K562 (cell line): ENCODE data around the gene RDH16. TPM values are rescaled to one million over a fixed set of nuclear protein-coding genes. Genes with fewer than 3 reads are reported as not detected.

ENCODE experiments used
- ARHGAP35 ChIP-seq: fragments of 450-650 bp; IDR thresholded peaks from 2 replicates; pipeline ENCODE4 v1.6.1; 2018; ENCODE audit not compliant: partially characterized antibody
- ARID1B ChIP-seq: fragments of 450-650 bp; IDR thresholded peaks from 2 replicates; pipeline ENCODE4 v1.6.1; 2016; ENCODE audit warnings: antibody characterized with exemption, mild to moderate bottlenecking, inconsistent platforms
- DIDO1 ChIP-seq: fragments of 450-650 bp; IDR thresholded peaks from 2 replicates; pipeline ENCODE4 v1.6.1; 2016; ENCODE audit warnings: low read depth, missing biosample characterization, missing genetic modification characterization
- KHSRP ChIP-seq: fragments of 450-650 bp; IDR thresholded peaks from 2 replicates; pipeline ENCODE4 v1.6.1; 2017
- MLX ChIP-seq, 2 experiments: fragments of 450-650 bp in 1 of 2; sonication (generic) in 1 of 2; formaldehyde crosslinking; conservative IDR thresholded peaks; 2 replicates each; pipeline versions ENCODE4 v1.4.0 to v1.8.1; 2020 to 2022; ENCODE audit warnings: mild to moderate bottlenecking in 1 of 2, missing genetic modification reagents in 1 of 2
- NUFIP1 ChIP-seq: fragments of 450-650 bp; IDR thresholded peaks from 2 replicates; pipeline ENCODE4 v1.6.1; 2018; ENCODE audit not compliant: partially characterized antibody
- PCBP1 ChIP-seq: fragments of 200-400 bp; formaldehyde crosslinking; IDR thresholded peaks from 2 replicates; pipeline ENCODE4 v1.6.1; 2018; ENCODE audit warnings: mild to moderate bottlenecking, low read depth, low read length; ENCODE audit not compliant: poor library complexity, severe bottlenecking
- RBFOX2 ChIP-seq: fragments of 200-400 bp; formaldehyde crosslinking; IDR thresholded peaks from 2 replicates; pipeline ENCODE4 v1.6.1; 2017; ENCODE audit warnings: low read depth, mild to moderate bottlenecking, low read length, moderate library complexity
- ZC3H11A ChIP-seq: IDR thresholded peaks from 2 replicates; pipeline ENCODE4 v1.6.1; 2012; ENCODE audit warnings: low read depth, low read length, improper control_type of control experiment
- ZFP1 ChIP-seq: fragments of 450-650 bp; formaldehyde crosslinking; IDR thresholded peaks from 2 replicates; pipeline ENCODE4 v1.4.0; 2020; ENCODE audit warnings: mild to moderate bottlenecking, mixed read lengths
- ZKSCAN1 ChIP-seq: fragments of 150-350 bp; IDR thresholded peaks from 2 replicates; pipeline ENCODE4 v1.6.1; 2016; ENCODE audit warnings: low read depth, low read length
- polyA plus RNA-seq, 8 experiments: library from polyadenylated mRNA; depleted of rRNA in 4 of 8; stranded (reverse) in 5 of 8; unstranded in 3 of 8; fragments of >200 nt; fragmentation: Nextera tagmentation in 2 of 8; fragmentation: Illumina TruSeq in 1 of 8; extraction: Ambion mirVana in 2 of 8; extraction: Trizol in 1 of 8; gene quantifications; 2 replicates each; pipeline versions ENCODE4 v1.2.1 to v1.2.3, GENCODE V29; 2011 to 2014; ENCODE audit warnings: inconsistent platforms in 1 of 8, missing spikeins in 1 of 8
- total RNA-seq, 7 experiments: library from RNA; depleted of rRNA in 6 of 7; stranded (reverse); fragments of >200 nt in 6 of 7; fragmentation: Illumina TruSeq in 2 of 7; extraction: Trizol in 2 of 7; gene quantifications; 2 replicates each; pipeline versions ENCODE4 v1.2.1 to v1.2.3, GENCODE V29; 2011 to 2021; ENCODE audit warnings: low replicate concordance in 1 of 7
- TF ChIP-seq, protein P1 (sequence below): fragments of 450-650 bp; IDR thresholded peaks from 2 replicates; pipeline ENCODE4 v1.6.1; 2018; ENCODE audit not compliant: partially characterized antibody
- TF ChIP-seq, protein P2 (sequence below): sonication (generic); formaldehyde crosslinking; IDR thresholded peaks from 2 replicates; pipeline ENCODE4 v1.8.0; 2022; ENCODE audit warnings: missing genetic modification reagents, mild to moderate bottlenecking, moderate library complexity, borderline replicate concordance
- TF ChIP-seq, protein P3 (sequence below): fragments of 450-650 bp; formaldehyde crosslinking; IDR thresholded peaks from 2 replicates; pipeline ENCODE4 v1.4.0; 2020; ENCODE audit warnings: mild to moderate bottlenecking, moderate library complexity
- TF ChIP-seq, protein P4 (sequence below): IDR thresholded peaks from 2 replicates; pipeline ENCODE4 v1.6.1; 2011; ENCODE audit warnings: borderline replicate concordance, low read depth, mild to moderate bottlenecking, moderate library complexity, low read length; ENCODE audit not compliant: insufficient read depth, poor library complexity, severe bottlenecking
- TF ChIP-seq, protein P5 (sequence below): sonication (generic); formaldehyde crosslinking; IDR thresholded peaks from 2 replicates; pipeline ENCODE4 v1.8.1; 2022; ENCODE audit warnings: missing genetic modification reagents
- TF ChIP-seq, protein P6 (sequence below): fragments of 450-650 bp; IDR thresholded peaks from 2 replicates; pipeline ENCODE4 v1.6.1; 2016; ENCODE audit warnings: missing biosample characterization, missing genetic modification characterization

The RDH16 gene
- total and polyA plus RNA-seq, 9 of the 15 experiments (the other 6 are each of a cell fraction or from before 2014, with no cell fraction given), result 0.11 to 0.52 (median 0.22) TPM; not detected in 1

- TF ChIP-seq, protein P1, sequence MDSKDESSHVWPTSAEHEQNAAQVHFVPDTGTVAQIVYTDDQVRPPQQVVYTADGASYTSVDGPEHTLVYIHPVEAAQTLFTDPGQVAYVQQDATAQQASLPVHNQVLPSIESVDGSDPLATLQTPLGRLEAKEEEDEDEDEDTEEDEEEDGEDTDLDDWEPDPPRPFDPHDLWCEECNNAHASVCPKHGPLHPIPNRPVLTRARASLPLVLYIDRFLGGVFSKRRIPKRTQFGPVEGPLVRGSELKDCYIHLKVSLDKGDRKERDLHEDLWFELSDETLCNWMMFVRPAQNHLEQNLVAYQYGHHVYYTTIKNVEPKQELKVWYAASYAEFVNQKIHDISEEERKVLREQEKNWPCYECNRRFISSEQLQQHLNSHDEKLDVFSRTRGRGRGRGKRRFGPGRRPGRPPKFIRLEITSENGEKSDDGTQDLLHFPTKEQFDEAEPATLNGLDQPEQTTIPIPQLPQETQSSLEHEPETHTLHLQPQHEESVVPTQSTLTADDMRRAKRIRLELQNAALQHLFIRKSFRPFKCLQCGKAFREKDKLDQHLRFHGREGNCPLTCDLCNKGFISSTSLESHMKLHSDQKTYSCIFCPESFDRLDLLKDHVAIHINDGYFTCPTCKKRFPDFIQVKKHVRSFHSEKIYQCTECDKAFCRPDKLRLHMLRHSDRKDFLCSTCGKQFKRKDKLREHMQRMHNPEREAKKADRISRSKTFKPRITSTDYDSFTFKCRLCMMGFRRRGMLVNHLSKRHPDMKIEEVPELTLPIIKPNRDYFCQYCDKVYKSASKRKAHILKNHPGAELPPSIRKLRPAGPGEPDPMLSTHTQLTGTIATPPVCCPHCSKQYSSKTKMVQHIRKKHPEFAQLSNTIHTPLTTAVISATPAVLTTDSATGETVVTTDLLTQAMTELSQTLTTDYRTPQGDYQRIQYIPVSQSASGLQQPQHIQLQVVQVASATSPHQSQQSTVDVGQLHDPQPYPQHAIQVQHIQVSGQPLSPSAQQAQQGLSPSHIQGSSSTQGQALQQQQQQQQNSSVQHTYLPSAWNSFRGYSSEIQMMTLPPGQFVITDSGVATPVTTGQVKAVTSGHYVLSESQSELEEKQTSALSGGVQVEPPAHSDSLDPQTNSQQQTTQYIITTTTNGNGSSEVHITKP, result no peak
- TF ChIP-seq KHSRP (no peak), ZKSCAN1 (no peak), PCBP1 (no peak), ZFP1 (CRISPR knock-in tag) (no peak), ARID1B (no peak; the same call in 1 of the 2 replicates), NUFIP1 (no peak), ARHGAP35 (no peak), DIDO1 (no peak), ZC3H11A (no peak), RBFOX2 (peak; percentile 44), MLX (CRISPR knock-in tag; conservative IDR thresholded peaks at IDR 0.05) (no peak)
- TF ChIP-seq, protein P2, sequence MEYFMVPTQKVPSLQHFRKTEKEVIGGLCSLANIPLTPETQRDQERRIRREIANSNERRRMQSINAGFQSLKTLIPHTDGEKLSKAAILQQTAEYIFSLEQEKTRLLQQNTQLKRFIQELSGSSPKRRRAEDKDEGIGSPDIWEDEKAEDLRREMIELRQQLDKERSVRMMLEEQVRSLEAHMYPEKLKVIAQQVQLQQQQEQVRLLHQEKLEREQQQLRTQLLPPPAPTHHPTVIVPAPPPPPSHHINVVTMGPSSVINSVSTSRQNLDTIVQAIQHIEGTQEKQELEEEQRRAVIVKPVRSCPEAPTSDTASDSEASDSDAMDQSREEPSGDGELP (CRISPR knock-in tag), result peak; percentile 93
- TF ChIP-seq, protein P3, sequence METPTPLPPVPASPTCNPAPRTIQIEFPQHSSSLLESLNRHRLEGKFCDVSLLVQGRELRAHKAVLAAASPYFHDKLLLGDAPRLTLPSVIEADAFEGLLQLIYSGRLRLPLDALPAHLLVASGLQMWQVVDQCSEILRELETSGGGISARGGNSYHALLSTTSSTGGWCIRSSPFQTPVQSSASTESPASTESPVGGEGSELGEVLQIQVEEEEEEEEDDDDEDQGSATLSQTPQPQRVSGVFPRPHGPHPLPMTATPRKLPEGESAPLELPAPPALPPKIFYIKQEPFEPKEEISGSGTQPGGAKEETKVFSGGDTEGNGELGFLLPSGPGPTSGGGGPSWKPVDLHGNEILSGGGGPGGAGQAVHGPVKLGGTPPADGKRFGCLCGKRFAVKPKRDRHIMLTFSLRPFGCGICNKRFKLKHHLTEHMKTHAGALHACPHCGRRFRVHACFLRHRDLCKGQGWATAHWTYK (CRISPR knock-in tag), result no peak
- TF ChIP-seq, protein P4, sequence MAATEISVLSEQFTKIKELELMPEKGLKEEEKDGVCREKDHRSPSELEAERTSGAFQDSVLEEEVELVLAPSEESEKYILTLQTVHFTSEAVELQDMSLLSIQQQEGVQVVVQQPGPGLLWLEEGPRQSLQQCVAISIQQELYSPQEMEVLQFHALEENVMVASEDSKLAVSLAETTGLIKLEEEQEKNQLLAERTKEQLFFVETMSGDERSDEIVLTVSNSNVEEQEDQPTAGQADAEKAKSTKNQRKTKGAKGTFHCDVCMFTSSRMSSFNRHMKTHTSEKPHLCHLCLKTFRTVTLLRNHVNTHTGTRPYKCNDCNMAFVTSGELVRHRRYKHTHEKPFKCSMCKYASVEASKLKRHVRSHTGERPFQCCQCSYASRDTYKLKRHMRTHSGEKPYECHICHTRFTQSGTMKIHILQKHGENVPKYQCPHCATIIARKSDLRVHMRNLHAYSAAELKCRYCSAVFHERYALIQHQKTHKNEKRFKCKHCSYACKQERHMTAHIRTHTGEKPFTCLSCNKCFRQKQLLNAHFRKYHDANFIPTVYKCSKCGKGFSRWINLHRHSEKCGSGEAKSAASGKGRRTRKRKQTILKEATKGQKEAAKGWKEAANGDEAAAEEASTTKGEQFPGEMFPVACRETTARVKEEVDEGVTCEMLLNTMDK, result peak; percentile 80
- TF ChIP-seq, protein P5, sequence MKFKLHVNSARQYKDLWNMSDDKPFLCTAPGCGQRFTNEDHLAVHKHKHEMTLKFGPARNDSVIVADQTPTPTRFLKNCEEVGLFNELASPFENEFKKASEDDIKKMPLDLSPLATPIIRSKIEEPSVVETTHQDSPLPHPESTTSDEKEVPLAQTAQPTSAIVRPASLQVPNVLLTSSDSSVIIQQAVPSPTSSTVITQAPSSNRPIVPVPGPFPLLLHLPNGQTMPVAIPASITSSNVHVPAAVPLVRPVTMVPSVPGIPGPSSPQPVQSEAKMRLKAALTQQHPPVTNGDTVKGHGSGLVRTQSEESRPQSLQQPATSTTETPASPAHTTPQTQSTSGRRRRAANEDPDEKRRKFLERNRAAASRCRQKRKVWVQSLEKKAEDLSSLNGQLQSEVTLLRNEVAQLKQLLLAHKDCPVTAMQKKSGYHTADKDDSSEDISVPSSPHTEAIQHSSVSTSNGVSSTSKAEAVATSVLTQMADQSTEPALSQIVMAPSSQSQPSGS (CRISPR knock-in tag), result no peak
- TF ChIP-seq, protein P6, sequence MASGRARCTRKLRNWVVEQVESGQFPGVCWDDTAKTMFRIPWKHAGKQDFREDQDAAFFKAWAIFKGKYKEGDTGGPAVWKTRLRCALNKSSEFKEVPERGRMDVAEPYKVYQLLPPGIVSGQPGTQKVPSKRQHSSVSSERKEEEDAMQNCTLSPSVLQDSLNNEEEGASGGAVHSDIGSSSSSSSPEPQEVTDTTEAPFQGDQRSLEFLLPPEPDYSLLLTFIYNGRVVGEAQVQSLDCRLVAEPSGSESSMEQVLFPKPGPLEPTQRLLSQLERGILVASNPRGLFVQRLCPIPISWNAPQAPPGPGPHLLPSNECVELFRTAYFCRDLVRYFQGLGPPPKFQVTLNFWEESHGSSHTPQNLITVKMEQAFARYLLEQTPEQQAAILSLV (tag), result no peak
These were observed 44.1 kb upstream of the RDH16 start (continued) for GRCh38 chr12:57001448-57001906.
